MCF 10A (cell line): ENCODE data around the gene SLC16A3. TPM values are rescaled to one million over a fixed set of nuclear protein-coding genes. Genes with fewer than 3 reads are reported as not detected.
A peak's percentile ranks its signal among the peaks of the same experiment; 100 is the strongest.
"Not testable (repeated sequence)": the region's sequence is repeated elsewhere in the genome, so short reads cannot be mapped to it uniquely, and the experiment has no call there.

ENCODE experiments used
- BruUV-seq: library from RNA; stranded (reverse); fragments of 400-500 nt; replicated peaks from 2 replicates; lab custom pipeline; 2021; lab: Mats Ljungman, UMichigan
- CTCF ChIA-PET: fragments of 300-600 bp; sonication (Branson Sonifier 250); formaldehyde crosslinking; extraction: SDS; loops from one replicate; lab custom pipeline; 2021; ENCODE audit warnings: antibody characterized with exemption, inconsistent platforms; lab: Yijun Ruan, JAX
- POLR2A ChIA-PET: fragments of 300-600, 350-650 bp; sonication (Branson Sonifier 250); formaldehyde crosslinking; extraction: SDS; loops from one replicate; lab custom pipeline; 2020; ENCODE audit warnings: antibody characterized with exemption, inconsistent platforms; lab: Yijun Ruan, JAX
- DNase-seq: peaks from one replicate; pipeline ENCODE4 v3.0.0-alpha.2; 2018; ENCODE audit not compliant: unreplicated experiment
- H3K27ac Mint-ChIP-seq: one replicate; pipeline ENCODE4 v1.8.0; 2022; ENCODE audit warnings: mild to moderate bottlenecking, low read depth, mixed read lengths; ENCODE audit not compliant: unreplicated experiment
- H3K27me3 Mint-ChIP-seq: one replicate; pipeline ENCODE4 v1.8.0; 2022; ENCODE audit warnings: mixed read lengths; ENCODE audit not compliant: insufficient read depth, unreplicated experiment
- H3K36me3 Mint-ChIP-seq: one replicate; pipeline ENCODE4 v1.8.0; 2022; ENCODE audit warnings: mild to moderate bottlenecking, moderate library complexity, mixed read lengths; ENCODE audit not compliant: insufficient read depth, unreplicated experiment
- H3K4me1 Mint-ChIP-seq: one replicate; pipeline ENCODE4 v1.8.0; 2022; ENCODE audit warnings: mixed read lengths; ENCODE audit not compliant: insufficient read depth, unreplicated experiment
- H3K4me3 Mint-ChIP-seq: one replicate; pipeline ENCODE4 v1.8.0; 2022; ENCODE audit warnings: mild to moderate bottlenecking, moderate library complexity, mixed read lengths; ENCODE audit not compliant: unreplicated experiment
- H3K9me3 Mint-ChIP-seq: one replicate; pipeline ENCODE4 v1.8.0; 2022; ENCODE audit warnings: mixed read lengths; ENCODE audit not compliant: unreplicated experiment
- CTCF ChIP-seq: fragments of 200-600 bp; IDR thresholded peaks from one replicate; pipeline ENCODE4 v1.8.0; 2022; ENCODE audit warnings: antibody characterized with exemption, mild to moderate bottlenecking; ENCODE audit not compliant: unreplicated experiment
- intact Hi-C: fragments of 100-400 bp; cut with micrococcal nuclease; formaldehyde crosslinking; loops from 2 replicates; pipeline ENCODE4 v1.14.1; 2022
- total RNA-seq: library from RNA; stranded (reverse); gene quantifications from 2 replicates; pipeline ENCODE4 v1.2.3, GENCODE V29; 2022

The SLC16A3 gene
- total RNA-seq, 1 experiment from 2014 or later: 350 TPM

DNA sequence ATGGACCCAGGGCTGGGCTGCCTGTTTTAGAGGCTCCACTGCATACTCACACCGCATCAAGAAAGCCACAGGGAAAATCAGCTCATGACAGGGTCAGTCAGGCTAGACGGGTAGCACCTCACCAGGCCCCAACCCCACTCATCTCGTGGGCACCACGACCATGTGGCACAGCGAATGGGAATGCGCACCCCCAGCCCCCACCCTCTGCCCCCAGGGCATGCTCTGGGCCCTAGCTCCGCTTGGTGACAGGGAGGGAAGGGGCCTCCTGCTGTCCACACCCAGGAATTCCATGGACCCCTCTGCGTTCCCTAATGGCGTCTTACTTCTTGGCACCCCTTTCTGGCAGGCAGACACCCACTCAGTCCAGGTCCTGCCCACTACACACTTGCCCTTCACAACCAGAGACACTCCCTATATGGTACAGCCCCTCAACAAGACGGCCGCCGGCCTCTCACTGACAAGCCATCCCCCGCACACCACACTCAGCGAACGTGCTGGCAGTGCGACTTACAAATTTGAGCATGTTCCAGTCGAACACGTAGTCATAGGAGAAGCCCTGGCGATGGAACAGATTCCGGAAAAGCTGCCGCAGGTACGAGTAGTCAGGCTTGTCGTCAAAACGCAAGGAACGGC is 22.1 kb downstream of the SLC16A3 start:
- H3K27ac Mint-ChIP-seq: no peak overlapping the region
- no peaks in the 10 kb centered on the region for H3K9me3 Mint-ChIP-seq

GRCh38 chr17:82252511-82253178 is 23.8 kb downstream of the SLC16A3 start:
- CTCF ChIA-PET: interaction anchor here (0.7 kb wide), 1 partner anchor 617 kb away, joined by 5 read pairs; no protein-coding TSS in a partner anchor
- intact Hi-C loops: no loop called here
- TF ChIP-seq CTCF: no peak

More for the DNA sequence above, 22.1 kb downstream of the SLC16A3 start:
- peaks cover 88% of the 10 kb centered on the region for H3K36me3 Mint-ChIP-seq
- H3K27me3 Mint-ChIP-seq: no peaks in the 10 kb centered on the region
- CTCF ChIA-PET: no interaction called here
- no peak for DNase-seq
- POLR2A ChIA-PET: interaction anchor here (0.6 to 1.2 kb wide), 6 partner anchors 10 to 445 kb away, joined by 3 to 4 read pairs (median 3); no protein-coding TSS in a partner anchor
- no peak for TF ChIP-seq CTCF
- no TSS peak for BruUV-seq
- peaks cover 21% of the 10 kb centered on the region for H3K4me1 Mint-ChIP-seq
- intact Hi-C loops: no loop called here
- no peak overlapping the region for H3K4me3 Mint-ChIP-seq

DNA sequence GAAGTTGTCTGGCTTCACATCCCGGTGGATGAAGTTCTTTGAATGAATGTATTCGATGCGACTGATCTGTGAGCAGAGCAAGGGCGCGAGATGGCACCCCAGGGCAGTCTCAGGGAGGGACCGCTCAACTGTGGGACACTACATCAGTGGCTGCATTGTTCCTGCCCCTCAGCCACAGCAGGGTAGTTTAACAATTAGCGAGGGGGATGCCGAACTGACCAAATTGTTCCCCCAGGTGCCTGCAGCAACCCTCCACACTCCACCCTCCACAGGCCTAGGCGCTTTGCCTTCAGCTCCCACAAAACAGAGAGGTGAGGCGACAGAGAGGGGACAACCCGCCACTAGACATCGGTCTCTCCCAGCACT is 24.3 kb downstream of the SLC16A3 start:
- Mint-ChIP-seq H3K4me3 (no peak overlapping the region), H3K36me3 (peaks cover 86% of the 10 kb centered on the region), H3K27ac (no peak overlapping the region), H3K9me3 (no peaks in the 10 kb centered on the region), H3K27me3 (no peaks in the 10 kb centered on the region), H3K4me1 (peaks cover 4% of the 10 kb centered on the region)
- no peak for DNase-seq
- ChIA-PET CTCF (no interaction called here), POLR2A (interaction anchor here (0.6 to 0.9 kb wide), 2 partner anchors 9 to 90 kb away, joined by 3 read pairs; no protein-coding TSS in a partner anchor)
- intact Hi-C loops: no loop called here
- no peak for TF ChIP-seq CTCF
- no TSS peak for BruUV-seq

More at GRCh38 chr17:82252511-82253178, 23.8 kb downstream of the SLC16A3 start:
- DNase-seq: no peak
- BruUV-seq: TSS peak; percentile 7
- no peaks in the 10 kb centered on the region for H3K27me3 Mint-ChIP-seq
- no peak overlapping the region for H3K4me3 Mint-ChIP-seq
- peaks cover 88% of the 10 kb centered on the region for H3K36me3 Mint-ChIP-seq
- POLR2A ChIA-PET: interaction anchor here (0.6 kb wide), 1 partner anchor 91 kb away, joined by 3 read pairs; no protein-coding TSS in a partner anchor
- H3K9me3 Mint-ChIP-seq: no peaks in the 10 kb centered on the region
- peaks cover 8% of the 10 kb centered on the region for H3K4me1 Mint-ChIP-seq
- no peak overlapping the region for H3K27ac Mint-ChIP-seq

DNA sequence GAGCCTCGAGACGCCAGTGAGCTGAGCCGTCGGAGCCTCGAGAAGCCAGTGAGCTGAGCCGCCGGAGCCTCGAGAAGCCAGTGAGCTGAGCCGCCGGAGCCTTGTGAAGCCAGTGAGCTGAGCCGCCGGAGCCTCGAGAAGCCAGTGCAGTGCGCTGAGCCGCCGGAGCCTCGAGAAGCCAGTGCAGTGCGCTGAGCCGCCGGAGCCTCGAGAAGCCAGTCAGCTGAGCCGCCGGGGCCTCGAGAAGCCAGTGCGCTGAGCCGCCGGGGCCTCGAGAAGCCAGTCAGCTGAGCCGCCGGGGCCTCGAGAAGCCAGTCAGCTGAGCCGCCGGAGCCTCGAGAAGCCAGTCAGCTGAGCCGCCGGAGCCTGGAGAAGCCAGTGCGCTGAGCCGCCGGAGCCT is 25.3 kb downstream of the SLC16A3 start:
- H3K4me1 Mint-ChIP-seq, CTCF ChIA-PET, H3K27me3 Mint-ChIP-seq: not testable (repeated sequence)

GRCh38 chr17:82254746-82255145 is 25.9 kb downstream of the SLC16A3 start:
- DNase-seq, intact Hi-C loops, POLR2A ChIA-PET, H3K27ac Mint-ChIP-seq, H3K9me3 Mint-ChIP-seq, H3K27me3 Mint-ChIP-seq, BruUV-seq, H3K4me3 Mint-ChIP-seq, H3K4me1 Mint-ChIP-seq: not testable (repeated sequence)
- H3K36me3 Mint-ChIP-seq: peaks cover 86% of the 10 kb centered on the region
- CTCF ChIA-PET: interaction anchor here (1.3 kb wide), 1 partner anchor 19 kb away, joined by 4 read pairs; no protein-coding TSS in a partner anchor

More for the DNA sequence above, 25.3 kb downstream of the SLC16A3 start:
- intact Hi-C loops, H3K9me3 Mint-ChIP-seq, H3K27ac Mint-ChIP-seq, BruUV-seq, DNase-seq, H3K4me3 Mint-ChIP-seq: not testable (repeated sequence)
- H3K36me3 Mint-ChIP-seq: peaks cover 86% of the 10 kb centered on the region
- POLR2A ChIA-PET: interaction anchor here (0.7 to 1.0 kb wide), 3 partner anchors 8 to 31 kb away, joined by 3 to 6 read pairs (median 4); no protein-coding TSS in a partner anchor
